T-cell (primary cell): ENCODE results near the gene GID8. TPM values are rescaled to one million over a fixed set of nuclear protein-coding genes. Genes with fewer than 3 reads are reported as not detected.

ENCODE experiments used
- ATAC-seq, 4 experiments: fragments of 200-7000 bp in 3 of 4; fragments of 150-1000 bp in 1 of 4; cut with Tn5 transposase; replicated peaks in 1 of 4; 1 replicate in 3 of 4; 2 replicates in 1 of 4; pipeline ENCODE4 v1.10.0; 2021; ENCODE audit warnings: moderate library complexity in 3 of 4, mild to moderate bottlenecking in 2 of 4, moderate number of reproducible peaks in 1 of 4
- CTCF ChIA-PET, 2 donors: fragments of 300-600 bp; sonication (Branson Sonifier 250); formaldehyde crosslinking; loops; one replicate each; lab custom pipeline; 2022; ENCODE audit warnings: antibody characterized with exemption in 2 of 2; lab: Charles Lee
- POLR2A ChIA-PET, 2 donors: fragments of 300-600 bp; sonication (Branson Sonifier 250); formaldehyde crosslinking; loops; one replicate each; lab custom pipeline; 2022; ENCODE audit warnings: antibody characterized with exemption in 2 of 2; lab: Charles Lee
- DNase-seq, 35 experiments: peaks; one replicate each; pipeline versions ENCODE4 v3.0.0 to v3.0.0-alpha.2; 2013 to 2023
- H3K27ac ChIP-seq: one replicate; pipeline ENCODE4 v1.5.1; 2013; ENCODE audit warnings: low read length
- H3K27me3 ChIP-seq, 2 experiments: replicated peaks in 1 of 2; 1 replicate in 1 of 2; 2 replicates in 1 of 2; pipeline versions ENCODE4 v1.6.1 to v1.7.0; 2013; ENCODE audit warnings: low read length in 1 of 2, mixed read lengths in 1 of 2; ENCODE audit not compliant: control insufficient read depth in 2 of 2, insufficient read depth in 2 of 2; ENCODE audit errors: extremely low read depth in 1 of 2
- H3K36me3 ChIP-seq, 2 donors: 1 replicate in 1 of 2; 2 replicates in 1 of 2; pipeline versions ENCODE4 v1.6.1 to v1.7.0; 2013; ENCODE audit warnings: low read length in 1 of 2; ENCODE audit not compliant: control insufficient read depth in 2 of 2, insufficient read depth in 1 of 2; ENCODE audit errors: extremely low read depth in 1 of 2
- H3K4me1 ChIP-seq, 2 experiments: 1 replicate in 1 of 2; 2 replicates in 1 of 2; pipeline versions ENCODE4 v1.6.1 to v1.7.0; 2013; ENCODE audit warnings: low read length in 2 of 2, mixed read lengths in 1 of 2; ENCODE audit not compliant: insufficient read depth in 2 of 2, control insufficient read depth in 1 of 2; ENCODE audit errors: extremely low read depth in 1 of 2
- H3K4me3 ChIP-seq, 2 donors: 1 replicate in 1 of 2; 2 replicates in 1 of 2; pipeline versions ENCODE4 v1.5.1 to v1.7.0; 2013; ENCODE audit warnings: mild to moderate bottlenecking in 2 of 2, low read length in 1 of 2, moderate library complexity in 1 of 2; ENCODE audit not compliant: control insufficient read depth in 1 of 2; ENCODE audit errors: extremely low read depth in 1 of 2
- H3K9me3 ChIP-seq: 2 replicates; pipeline ENCODE4 v1.7.0; 2013
- H3K27ac Mint-ChIP-seq, 2 donors: one replicate each; pipeline ENCODE4 v1.8.0; 2020 to 2021; ENCODE audit warnings: mild to moderate bottlenecking in 2 of 2, mixed read lengths in 2 of 2
- H3K27me3 Mint-ChIP-seq, 2 donors: one replicate each; pipeline ENCODE4 v1.8.0; 2021 to 2022; ENCODE audit warnings: mixed read lengths in 2 of 2
- H3K36me3 Mint-ChIP-seq: one replicate; pipeline ENCODE4 v1.8.0; 2021; ENCODE audit warnings: mixed read lengths
- H3K4me1 Mint-ChIP-seq, 3 donors: one replicate each; pipeline ENCODE4 v1.8.0; 2020 to 2022; ENCODE audit warnings: mixed read lengths in 3 of 3, mild to moderate bottlenecking in 1 of 3
- H3K4me3 Mint-ChIP-seq, 3 donors: one replicate each; pipeline ENCODE4 v1.8.0; 2020 to 2022; ENCODE audit warnings: mild to moderate bottlenecking in 3 of 3, mixed read lengths in 3 of 3, moderate library complexity in 3 of 3
- H3K9me3 Mint-ChIP-seq, 3 donors: one replicate each; pipeline ENCODE4 v1.8.0; 2020 to 2022; ENCODE audit warnings: mixed read lengths in 3 of 3
- WGBS: methylation state at CpG from one replicate; pipeline ENCODE4 v1.1.5; 2013; ENCODE audit warnings: missing lambda C conversion rate; ENCODE audit not compliant: insufficient coverage; 5-methylcytosine and 5-hydroxymethylcytosine counted together
- total RNA-seq, 35 experiments: library from RNA in 6 of 35; stranded (reverse) in 6 of 35; fragments of 120-200 nt in 1 of 35; gene quantifications; one replicate each; pipeline versions ENCODE4 v1.2.1 to v1.2.4 and lab custom pipeline; 2013 to 2026

GID8 gene
- total RNA-seq, 5 donors from 2014 or later (not counting 1 experiment from before 2014, with no cell fraction given), result 33.1 to 43.4 (median 41.2) TPM

GRCh38 chr20:62985444-62985778 lies 47.5 kb downstream of the GID8 start:
- WGBS, result 91% methylated on average over 10 of the region's 14 CpGs
- no peak overlapping the region for H3K4me3 Mint-ChIP-seq
- H3K9me3 Mint-ChIP-seq, result no peaks in the 10 kb centered on the region
- ChIA-PET CTCF (no interaction called here), POLR2A (interaction anchor here in 1 of 2 donors (0.5 kb wide), 1 partner anchor 10 kb away, joined by 3 read pairs; no protein-coding TSS in a partner anchor)
- DNase-seq (no peak), ATAC-seq (no peak)
- H3K27me3 Mint-ChIP-seq, result peaks cover 0 to 25% of the 10 kb centered on the region in 2 donors
- peaks cover 20 to 35% (median 32%) of the 10 kb centered on the region in 3 donors for H3K4me1 Mint-ChIP-seq
- Histone ChIP-seq H3K27me3 (peaks cover 0 to 64% of the 10 kb centered on the region in 2 experiments), H3K36me3 (no peaks in the 10 kb centered on the region), H3K9me3 (no peaks in the 10 kb centered on the region), H3K4me3 (no peak overlapping the region), H3K27ac (no peak overlapping the region), H3K4me1 (peaks cover 2 to 31% of the 10 kb centered on the region in 2 experiments)
- no peaks in the 10 kb centered on the region for H3K36me3 Mint-ChIP-seq
- no peak overlapping the region for H3K27ac Mint-ChIP-seq

GRCh38 chr20:62986257-62986800 lies 48.4 kb downstream of the GID8 start:
- H3K4me1 ChIP-seq, result peaks cover 2 to 22% of the 10 kb centered on the region in 2 experiments
- Mint-ChIP-seq H3K4me1 (peaks cover 15 to 26% (median 26%) of the 10 kb centered on the region in 3 donors), H3K27ac (no peak overlapping the region), H3K27me3 (peaks cover 0 to 19% of the 10 kb centered on the region in 2 donors), H3K9me3 (no peaks in the 10 kb centered on the region), H3K4me3 (no peak overlapping the region), H3K36me3 (no peaks in the 10 kb centered on the region)
- ATAC-seq (no peak), DNase-seq (no peak)
- 61% methylated on average over 2 of the region's 6 CpGs for WGBS
- no peak overlapping the region for H3K4me3 ChIP-seq
- POLR2A ChIA-PET, result no interaction called here
- H3K9me3 ChIP-seq, result no peaks in the 10 kb centered on the region
- H3K27ac ChIP-seq, result no peak overlapping the region
- H3K27me3 ChIP-seq, result peaks cover 0 to 64% of the 10 kb centered on the region in 2 experiments
- H3K36me3 ChIP-seq, result no peaks in the 10 kb centered on the region
- CTCF ChIA-PET, result no interaction called here

GRCh38 chr20:62987114-62987513 lies 49.2 kb downstream of the GID8 start:
- H3K36me3 Mint-ChIP-seq, result no peaks in the 10 kb centered on the region
- Histone ChIP-seq H3K9me3 (no peaks in the 10 kb centered on the region), H3K36me3 (no peaks in the 10 kb centered on the region), H3K4me1 (peaks cover under 1 to 14% of the 10 kb centered on the region in 2 experiments), H3K27me3 (peaks cover 0 to 63% of the 10 kb centered on the region in 2 experiments), H3K27ac (no peak overlapping the region), H3K4me3 (no peak overlapping the region)
- H3K27ac Mint-ChIP-seq, result no peak overlapping the region
- H3K27me3 Mint-ChIP-seq, result peaks cover 0 to 13% of the 10 kb centered on the region in 2 donors
- H3K9me3 Mint-ChIP-seq, result no peaks in the 10 kb centered on the region
- DNase-seq (no peak), ATAC-seq (no peak)
- CTCF ChIA-PET, result no interaction called here
- WGBS, result 90% methylated on average over 6 of the region's 10 CpGs
- POLR2A ChIA-PET, result no interaction called here
- peaks cover 8 to 20% (median 18%) of the 10 kb centered on the region in 3 donors for H3K4me1 Mint-ChIP-seq
- H3K4me3 Mint-ChIP-seq, result no peak overlapping the region

GRCh38 chr20:62989201-62989601 lies 51.3 kb downstream of the GID8 start:
- ChIA-PET CTCF (no interaction called here), POLR2A (no interaction called here)
- DNase-seq (peak in 1 of 35 experiments; percentile 26), ATAC-seq (peak in 3 of 4 experiments; percentile 37 to 69 (median 45))
- WGBS, result 39% methylated on average over 6 of the region's 11 CpGs
- Mint-ChIP-seq H3K9me3 (no peaks in the 10 kb centered on the region), H3K27me3 (peaks cover 0 to 14% of the 10 kb centered on the region in 2 donors), H3K4me3 (peak overlapping the region; percentile 61 to 76 (median 72)), H3K27ac (no peak overlapping the region), H3K36me3 (no peaks in the 10 kb centered on the region), H3K4me1 (peaks cover 3 to 11% (median 9%) of the 10 kb centered on the region in 3 donors)
- Histone ChIP-seq H3K36me3 (no peaks in the 10 kb centered on the region), H3K27me3 (peaks cover 0 to 62% of the 10 kb centered on the region in 2 experiments), H3K4me1 (peaks cover 0 to 7% of the 10 kb centered on the region in 2 experiments), H3K4me3 (peak overlapping the region in 1 of 2 donors; percentile 37), H3K27ac (no peak overlapping the region), H3K9me3 (no peaks in the 10 kb centered on the region)

GRCh38 chr20:62990306-62990825 lies 52.4 kb downstream of the GID8 start:
- Histone ChIP-seq H3K36me3 (no peaks in the 10 kb centered on the region), H3K9me3 (no peaks in the 10 kb centered on the region), H3K4me3 (no peak overlapping the region), H3K27ac (no peak overlapping the region), H3K27me3 (peaks cover 0 to 63% of the 10 kb centered on the region in 2 experiments), H3K4me1 (peaks cover 0 to 7% of the 10 kb centered on the region in 2 experiments)
- H3K9me3 Mint-ChIP-seq, result no peaks in the 10 kb centered on the region
- H3K36me3 Mint-ChIP-seq, result no peaks in the 10 kb centered on the region
- DNase-seq (no peak), ATAC-seq (no peak)
- POLR2A ChIA-PET, result no interaction called here
- H3K27me3 Mint-ChIP-seq, result peaks cover 0 to 19% of the 10 kb centered on the region in 2 donors
- no peak overlapping the region for H3K4me3 Mint-ChIP-seq
- CTCF ChIA-PET, result no interaction called here
- WGBS, result 83% methylated on average over 17 of the region's 22 CpGs
- no peak overlapping the region for H3K27ac Mint-ChIP-seq
- peaks cover 3 to 9% (median 4%) of the 10 kb centered on the region in 3 donors for H3K4me1 Mint-ChIP-seq

- ATAC-seq (no peak), DNase-seq (no peak)
- Mint-ChIP-seq H3K36me3 (no peaks in the 10 kb centered on the region), H3K27ac (no peak overlapping the region), H3K4me1 (peaks cover 3 to 9% (median 4%) of the 10 kb centered on the region in 3 donors), H3K27me3 (peaks cover 0 to 24% of the 10 kb centered on the region in 2 donors), H3K9me3 (no peaks in the 10 kb centered on the region), H3K4me3 (no peak overlapping the region)
- Histone ChIP-seq H3K27me3 (peaks cover 0 to 63% of the 10 kb centered on the region in 2 experiments), H3K27ac (no peak overlapping the region), H3K9me3 (no peaks in the 10 kb centered on the region), H3K4me3 (no peak overlapping the region), H3K4me1 (peaks cover 0 to 7% of the 10 kb centered on the region in 2 experiments), H3K36me3 (no peaks in the 10 kb centered on the region)
- 60% methylated on average over 7 of the region's 13 CpGs for WGBS
- CTCF ChIA-PET, result no interaction called here
- POLR2A ChIA-PET, result no interaction called here
These were observed 53.4 kb downstream of the GID8 start for GRCh38 chr20:62991196-62991807.
